GM18868 (cell line): ENCODE measurements around the gene GALNT9.
"Not testable (repeated sequence)": the region's sequence is repeated elsewhere in the genome, so short reads cannot be mapped to it uniquely, and the experiment has no call there.

ENCODE experiments used
- ATAC-seq: cut with Tn5 transposase; IDR thresholded peaks from one replicate; pipeline ENCODE4 v1.9.1; 2021; ENCODE audit warnings: mild to moderate bottlenecking, moderate library complexity; ENCODE audit not compliant: unreplicated experiment

GALNT9 gene

GRCh38 chr12:132296063-132296462 is 33.3 kb downstream of the GALNT9 start:
- ATAC-seq, result no peak

DNA sequence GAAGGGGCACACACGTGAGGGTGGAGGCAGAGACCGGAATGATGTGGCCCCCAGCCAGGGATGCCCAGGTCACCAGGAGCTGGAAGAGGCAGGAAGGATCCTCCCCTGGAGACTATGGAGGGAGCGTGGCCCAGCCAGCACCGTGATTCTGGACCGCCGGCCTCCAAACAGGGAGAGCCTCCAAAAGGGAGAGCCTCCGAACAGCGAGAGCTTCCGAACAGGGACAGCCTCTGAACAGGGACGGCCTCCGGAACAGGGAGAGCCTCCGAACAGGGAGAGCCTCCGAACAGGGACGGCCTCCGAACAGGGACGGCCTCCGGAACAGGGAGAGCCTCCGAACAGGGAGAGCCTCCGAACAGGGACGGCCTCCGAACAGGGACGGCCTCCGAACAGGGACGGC is 33.8 kb downstream of the GALNT9 start:
- ATAC-seq, result not testable (repeated sequence)

DNA sequence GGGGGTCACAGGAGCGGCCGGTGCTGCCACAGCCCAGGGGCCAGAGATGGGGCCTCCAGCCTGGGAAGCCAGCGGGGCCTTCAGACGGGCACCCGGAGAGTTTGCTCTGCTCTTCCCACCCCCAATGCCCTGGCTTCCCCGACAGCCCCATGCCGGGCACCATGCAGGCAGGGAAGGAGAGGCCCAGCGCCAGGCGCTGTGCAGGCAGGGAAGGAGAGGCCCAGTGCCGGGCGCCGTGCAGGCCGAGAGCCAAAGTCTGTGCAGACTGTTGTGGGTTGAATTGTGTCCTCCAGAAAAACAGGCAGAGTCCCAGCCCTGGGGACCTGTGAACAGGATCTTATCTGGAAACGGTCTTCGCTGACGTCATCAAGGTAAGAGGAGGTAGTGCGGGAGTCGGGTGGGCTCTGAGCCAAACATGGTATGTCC is 34.3 kb downstream of the GALNT9 start:
- ATAC-seq, result no peak

- no peak for ATAC-seq
Measured at GRCh38 chr12:132294121-132295034, 35.0 kb downstream of the GALNT9 start.

DNA sequence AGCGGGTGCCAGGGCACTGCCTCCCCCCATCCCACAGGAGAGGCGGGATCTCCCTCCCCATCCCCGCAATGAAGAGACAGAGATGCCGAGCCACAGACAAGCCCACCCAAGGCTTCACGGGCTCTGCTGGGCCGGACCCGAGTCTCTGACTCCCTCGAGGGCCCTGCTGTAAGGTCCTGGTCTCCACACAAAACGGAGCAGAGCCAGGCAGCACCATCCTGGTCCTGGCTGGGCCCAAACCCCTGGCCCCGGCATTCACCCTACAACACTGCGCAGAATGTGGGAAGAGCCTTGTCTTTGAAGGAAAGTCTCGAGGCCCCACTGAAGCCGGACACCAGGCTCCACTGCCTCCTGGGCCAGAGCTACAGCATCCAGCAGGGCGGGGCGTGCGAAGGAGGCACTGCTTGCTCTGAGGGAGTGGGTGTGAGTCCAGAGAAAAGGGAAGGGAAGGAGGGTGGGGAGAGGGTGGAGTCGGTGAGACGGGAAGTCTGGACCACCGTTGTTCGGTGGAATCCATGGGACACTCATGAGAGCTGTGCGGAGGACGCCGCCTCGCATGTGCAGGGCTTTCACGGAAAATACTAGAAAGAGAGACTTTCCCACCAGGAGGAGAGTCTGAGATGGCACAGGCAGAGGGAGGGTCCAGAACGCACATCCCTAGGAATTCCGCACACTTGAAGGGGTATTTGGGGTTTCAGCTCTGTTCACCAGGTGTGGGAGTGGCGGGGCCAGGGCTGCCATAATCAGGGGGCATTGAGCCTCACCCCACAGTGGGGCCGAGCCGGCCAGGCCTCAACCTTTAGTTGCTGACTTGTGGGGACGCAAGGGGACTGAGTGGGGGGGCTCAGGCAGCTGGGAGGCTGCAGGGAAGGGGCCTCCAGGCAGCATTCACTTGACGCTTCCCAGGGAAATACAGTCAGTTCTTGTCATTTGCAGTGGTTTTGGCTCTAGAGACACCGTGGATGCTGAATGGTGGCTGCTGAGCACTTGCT is 36.8 kb downstream of the GALNT9 start:
- no peak for ATAC-seq

DNA sequence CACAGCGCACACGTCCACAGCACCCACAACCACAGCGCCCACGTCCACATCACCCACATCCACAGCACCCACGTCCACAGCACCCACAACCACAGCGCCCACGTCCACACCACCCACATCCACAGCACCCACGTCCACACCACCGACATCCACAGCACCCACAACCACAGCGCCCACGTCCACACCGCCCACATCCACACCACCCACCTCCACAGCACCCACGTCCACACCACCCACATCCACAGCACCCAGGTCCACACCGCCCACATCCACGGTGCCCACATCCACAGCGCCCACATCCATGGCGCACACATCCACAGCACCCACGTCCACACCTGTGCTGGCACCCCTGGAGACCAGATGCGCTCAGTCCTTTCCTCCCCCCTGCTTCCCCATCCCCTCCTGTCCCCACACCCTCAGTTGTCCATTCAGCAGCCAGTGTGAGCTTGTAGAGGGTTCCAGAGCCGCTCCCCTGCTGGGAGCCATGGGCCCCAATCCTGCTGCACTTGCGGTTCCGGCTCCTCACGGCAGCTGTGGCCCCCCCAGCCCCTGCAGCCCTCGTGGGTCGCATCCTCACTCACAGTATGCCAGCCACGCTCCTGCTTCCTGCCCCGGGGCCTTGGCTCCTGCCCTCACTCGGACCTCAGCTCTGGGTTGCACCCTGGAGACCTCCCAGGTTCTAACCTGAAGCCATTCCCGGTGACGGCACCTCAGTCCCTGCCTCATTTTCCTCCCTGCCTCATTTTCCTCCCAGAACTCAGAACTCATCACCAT is 37.8 kb downstream of the GALNT9 start:
- no peak for ATAC-seq

DNA sequence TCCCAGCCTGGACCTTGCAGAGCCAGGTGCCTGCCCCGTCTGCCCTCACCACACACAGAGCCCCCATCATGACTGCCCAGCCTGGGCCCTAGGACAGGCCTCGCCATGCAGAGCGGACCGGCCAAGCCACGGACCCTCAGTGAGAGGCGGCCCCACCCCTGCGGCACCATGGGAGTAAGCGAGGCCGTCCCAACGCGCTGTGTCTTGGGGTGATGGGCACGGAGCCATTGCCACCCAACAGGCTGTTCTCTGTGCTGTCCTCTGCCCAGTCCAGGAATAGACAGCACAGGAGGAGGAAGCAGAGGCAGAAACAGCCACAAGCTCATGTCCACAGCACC is 39.2 kb downstream of the GALNT9 start:
- no peak for ATAC-seq

DNA sequence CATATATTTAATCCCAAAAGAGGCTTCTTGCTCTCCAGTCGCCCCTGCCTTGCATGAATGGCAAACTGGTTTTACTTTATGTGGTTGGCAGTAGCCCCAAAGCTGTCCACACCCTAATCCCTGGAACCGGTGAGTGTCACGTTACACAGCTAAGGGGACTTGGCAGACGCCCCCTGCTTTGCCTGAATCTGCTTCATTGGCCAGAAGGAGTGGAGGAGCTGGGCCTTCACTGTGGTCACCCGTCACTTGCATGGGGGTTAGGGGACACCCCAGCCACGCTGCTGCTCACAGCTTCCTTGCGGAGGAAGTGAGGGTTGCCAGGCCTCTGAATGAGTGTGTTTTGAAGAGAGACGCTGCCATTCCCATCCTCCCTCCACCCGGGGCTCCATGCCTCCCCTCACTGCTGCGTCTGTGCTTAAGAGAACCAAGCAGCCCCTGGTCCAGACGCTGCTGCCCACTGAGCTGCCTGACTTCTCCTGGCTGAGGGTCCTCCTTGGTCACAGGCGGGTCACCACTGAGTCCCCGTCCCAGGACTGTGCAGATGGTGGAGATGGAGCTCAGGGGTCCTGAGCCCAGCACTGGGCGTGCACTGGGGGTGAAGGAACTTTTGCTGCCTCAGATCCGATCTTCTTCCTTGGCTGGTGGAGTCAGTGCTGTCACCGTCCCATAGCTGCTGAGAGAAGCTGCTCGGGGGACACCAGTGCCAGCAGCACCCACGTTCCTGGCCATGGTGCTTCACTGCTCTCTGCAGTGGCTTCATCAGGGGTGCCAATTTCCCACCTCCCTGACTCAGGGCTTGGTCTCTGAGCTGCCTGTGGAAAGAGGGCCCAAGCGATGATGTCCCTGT is 39.8 kb downstream of the GALNT9 start:
- ATAC-seq, result no peak

DNA sequence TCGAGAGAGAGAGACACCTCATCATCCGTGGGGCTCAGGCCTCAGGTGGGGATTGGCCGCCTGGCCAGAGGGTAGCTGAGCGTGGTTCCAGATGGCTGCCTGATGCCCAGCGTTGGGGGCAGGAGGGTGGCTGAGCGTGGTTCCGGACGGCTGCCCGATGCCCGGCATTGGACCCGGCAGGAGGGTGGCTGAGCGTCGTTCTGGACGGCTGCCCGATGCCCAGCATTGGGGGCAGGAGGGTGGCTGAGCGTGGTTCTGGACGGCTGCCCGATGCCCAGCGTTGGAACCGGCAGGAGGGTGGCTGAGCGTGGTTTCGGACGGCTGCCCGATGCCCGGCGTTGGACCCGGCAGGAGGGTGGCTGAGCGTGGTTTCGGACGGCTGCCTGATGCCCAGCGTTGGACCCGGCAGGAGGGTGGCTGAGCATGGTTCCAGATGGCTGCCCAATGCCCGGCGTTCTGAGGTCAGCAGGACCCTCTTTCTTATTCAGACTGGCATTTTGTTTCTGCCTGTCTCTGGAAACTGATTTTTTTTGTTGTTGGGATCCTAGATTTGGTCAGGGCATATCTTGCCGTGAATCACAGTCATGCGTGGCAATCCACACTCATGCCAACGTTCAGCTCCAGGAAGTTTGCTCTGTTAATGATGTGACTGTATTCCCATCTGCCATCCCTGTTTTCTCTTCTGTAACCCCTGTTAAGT is 40.7 kb downstream of the GALNT9 start:
- no peak for ATAC-seq

GRCh38 chr12:132287391-132288238 is 41.8 kb downstream of the GALNT9 start:
- no peak for ATAC-seq

DNA sequence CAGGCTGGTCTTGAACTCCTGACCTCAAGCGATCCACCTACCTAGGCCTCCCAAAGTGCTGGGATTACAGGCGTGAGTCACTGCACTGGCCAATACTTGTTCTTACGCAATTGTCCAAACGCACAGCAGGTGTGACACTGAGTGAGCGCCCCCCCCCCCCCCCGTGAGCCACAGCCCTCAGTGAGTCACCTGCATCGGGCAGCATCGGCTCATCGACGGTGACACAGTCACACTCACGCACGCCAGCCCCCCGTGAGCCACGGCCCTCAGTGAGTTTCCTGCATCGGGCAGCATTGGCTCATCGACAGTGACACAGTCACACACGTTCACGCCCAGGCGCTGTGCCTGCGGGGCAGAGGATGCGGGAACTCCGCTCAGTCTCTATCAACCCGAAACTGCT is 42.5 kb downstream of the GALNT9 start:
- ATAC-seq, result no peak

GRCh38 chr12:132285991-132286681 is 43.3 kb downstream of the GALNT9 start:
- no peak for ATAC-seq

DNA sequence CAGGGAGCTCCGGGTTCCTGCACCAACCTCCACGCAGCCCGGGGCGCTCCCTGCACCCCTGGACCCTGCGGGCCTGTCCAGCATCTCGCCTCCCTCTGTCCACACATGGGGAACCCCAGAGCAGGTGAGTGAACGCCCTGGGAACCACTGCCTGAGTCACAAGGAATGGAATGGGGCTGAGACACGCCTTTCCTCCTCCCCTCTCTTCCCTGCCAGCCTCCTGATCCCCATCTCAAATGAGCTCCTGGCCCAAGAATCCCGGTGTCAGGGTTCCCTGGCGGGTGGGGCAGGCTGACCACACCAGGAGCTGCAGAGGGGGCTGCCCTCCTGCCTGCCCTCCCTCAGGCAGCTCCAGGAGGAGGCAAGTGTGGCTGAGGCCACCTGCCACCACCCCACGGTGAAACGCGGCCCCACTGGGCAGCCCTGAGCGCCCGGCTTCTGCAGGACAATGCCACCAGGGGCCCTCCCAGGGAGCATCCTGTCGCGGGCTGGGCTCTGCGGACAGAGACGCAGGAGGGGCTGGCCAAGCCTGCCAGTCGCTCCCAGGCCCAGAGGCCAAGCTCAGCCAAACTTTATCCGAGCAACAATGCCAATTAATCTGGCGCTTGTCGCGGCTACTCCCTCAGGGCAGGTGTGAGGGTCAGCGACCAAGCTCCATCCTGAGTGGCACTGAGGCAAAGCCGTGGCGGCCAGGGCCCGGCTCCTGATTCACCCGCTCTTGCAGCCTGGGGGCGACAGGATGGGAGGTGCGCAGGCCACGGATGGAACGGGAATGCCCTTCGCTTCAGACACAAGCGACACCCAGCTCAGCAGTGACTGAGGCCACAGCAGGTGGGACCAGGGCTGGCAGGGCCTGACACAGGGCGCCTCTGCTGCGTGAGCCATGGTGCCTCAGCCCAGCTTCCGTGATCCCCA is 44.3 kb downstream of the GALNT9 start:
- no peak for ATAC-seq

- ATAC-seq, result no peak
Measured at GRCh38 chr12:132284071-132284826, 45.1 kb downstream of the GALNT9 start.

DNA sequence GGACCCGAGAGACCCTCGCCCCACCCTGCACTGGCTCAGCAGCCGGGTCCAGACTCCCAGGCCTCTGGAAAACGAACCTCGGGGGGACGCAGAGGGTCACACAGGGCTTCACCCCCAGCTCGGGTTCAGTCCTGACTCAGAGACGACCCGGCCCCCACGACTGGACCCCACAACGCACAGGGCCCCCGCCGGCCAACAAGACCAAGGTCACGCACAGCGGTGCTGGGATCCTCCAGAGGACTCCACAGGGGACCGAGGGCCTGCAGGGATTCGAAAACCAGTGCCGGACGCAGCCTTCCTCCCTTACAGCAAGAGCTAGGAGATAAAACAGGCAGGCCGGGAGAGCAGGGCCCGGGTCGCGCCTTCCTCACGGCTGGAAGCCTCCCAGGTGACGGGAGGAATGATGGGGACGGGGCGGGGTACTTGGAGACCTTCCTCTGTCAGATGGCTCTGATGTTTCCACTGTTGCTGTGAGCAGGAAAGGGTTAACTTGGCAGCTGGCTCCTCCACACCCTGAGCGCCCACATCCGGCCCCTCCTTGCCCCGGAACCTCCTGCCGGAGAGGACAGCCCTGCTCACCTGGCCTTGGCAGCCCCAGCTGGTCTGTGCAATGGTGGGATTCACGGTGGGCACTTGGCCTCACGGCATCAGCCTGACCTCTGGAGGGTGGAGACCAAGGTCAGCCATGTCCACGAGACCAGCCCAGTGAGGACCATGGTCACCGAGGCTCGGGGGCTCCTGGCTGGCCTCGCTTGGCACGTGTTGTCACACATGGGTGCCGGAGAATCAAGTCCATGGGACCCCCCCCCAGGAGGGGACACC is 46.2 kb downstream of the GALNT9 start:
- no peak for ATAC-seq
